ENCODE data around the gene OR10X1.

Gene OR10X1

GRCh38 chr1:158604968-158605367 lies 25.3 kb upstream of the OR10X1 start, which contains the start of gene OR10Z1:
Gene OR10Z1 (plus strand): TSS chr1:158605268. CDS start chr1:158606439, 1,171 bp downstream.
- no peak within 1 kb of the TSS for H2AFZ ChIP-seq (ENCODE audit: low read depth, low read length)
- H4K8ac ChIP-seq (ENCODE audit: low read length), result no peak within 1 kb of the TSS
- no peaks in the 10 kb centered on the region for H3K27me3 ChIP-seq (ENCODE audit: control insufficient read depth in 1 of 2, insufficient read depth in 1 of 2, low read length in 2 of 2)
- H4K91ac ChIP-seq (ENCODE audit: low read length), result no peak within 1 kb of the TSS
- no peak within 1 kb of the TSS for H3K27ac ChIP-seq (ENCODE audit: low read length, poor library complexity, severe bottlenecking)
- H3K4ac ChIP-seq (ENCODE audit: low read depth in 1 of 2, low read length in 2 of 2), result no peak within 1 kb of the TSS
- no peak within 1 kb of the TSS for H2BK15ac ChIP-seq (ENCODE audit: low read depth, poor library complexity, severe bottlenecking)
- no peak within 1 kb of the TSS for H3K4me2 ChIP-seq (ENCODE audit: low read length, poor library complexity, severe bottlenecking)
- 63% methylated on average over 1 of the region's 1 CpG for WGBS
- H3K9me3 ChIP-seq (ENCODE audit: control insufficient read depth, low read length), result no peaks in the 10 kb centered on the region
- no peaks in the 10 kb centered on the region for H3K4me1 ChIP-seq (ENCODE audit: control insufficient read depth, insufficient read depth, low read depth, low read length)
- H2BK120ac ChIP-seq (ENCODE audit: low read depth, low read length), result no peak within 1 kb of the TSS
- H3K79me1 ChIP-seq (replicated peaks; ENCODE audit: low read length, poor library complexity, severe bottlenecking), result no peaks in the 10 kb centered on the region
- H2BK5ac ChIP-seq (ENCODE audit: low read depth, low read length, poor library complexity, severe bottlenecking), result no peak within 1 kb of the TSS
- H3K36me3 ChIP-seq (ENCODE audit: control insufficient read depth in 1 of 2, insufficient read depth in 2 of 2, low read depth in 1 of 2, low read length in 2 of 2), result no peaks in the 10 kb centered on the region
- no peak within 1 kb of the TSS for H3K23ac ChIP-seq (ENCODE audit: low read length in 2 of 2)
- no peak within 1 kb of the TSS for H3K18ac ChIP-seq (ENCODE audit: low read depth in 1 of 2, low read length in 2 of 2)
- H3K4me3 ChIP-seq (ENCODE audit: insufficient read depth in 1 of 2, low read depth in 1 of 2, low read length in 2 of 2), result no peak within 1 kb of the TSS
- no peak for DNase-seq
- H2AK5ac ChIP-seq (ENCODE audit: low read length, severe bottlenecking), result no peak within 1 kb of the TSS
- H3K14ac ChIP-seq (ENCODE audit: low read length in 2 of 2), result no peak within 1 kb of the TSS
- no peak within 1 kb of the TSS for H3K9ac ChIP-seq (ENCODE audit: low read length)
- no peak within 1 kb of the TSS for H2BK12ac ChIP-seq (ENCODE audit: low read length in 2 of 2)

GRCh38 chr1:158600735-158601134 lies 21.0 kb upstream of the OR10X1 start:
- no peak overlapping the region for H2AK5ac ChIP-seq (ENCODE audit: low read length, severe bottlenecking)
- H2BK15ac ChIP-seq (ENCODE audit: low read depth, poor library complexity, severe bottlenecking), result no peak overlapping the region
- DNase-seq, result no peak
- H3K27me3 ChIP-seq (ENCODE audit: control insufficient read depth in 1 of 2, insufficient read depth in 1 of 2, low read length in 2 of 2), result no peaks in the 10 kb centered on the region
- H3K27ac ChIP-seq (ENCODE audit: low read length, poor library complexity, severe bottlenecking), result no peak overlapping the region
- no peak overlapping the region for H2BK12ac ChIP-seq (ENCODE audit: low read length in 2 of 2)
- no peak overlapping the region for H3K18ac ChIP-seq (ENCODE audit: low read depth in 1 of 2, low read length in 2 of 2)
- H3K4me2 ChIP-seq (ENCODE audit: low read length, poor library complexity, severe bottlenecking), result no peak overlapping the region
- H3K4me1 ChIP-seq (ENCODE audit: control insufficient read depth, insufficient read depth, low read depth, low read length), result no peaks in the 10 kb centered on the region
- no peaks in the 10 kb centered on the region for H3K79me1 ChIP-seq (replicated peaks; ENCODE audit: low read length, poor library complexity, severe bottlenecking)
- H3K4me3 ChIP-seq (ENCODE audit: insufficient read depth in 1 of 2, low read depth in 1 of 2, low read length in 2 of 2), result no peak overlapping the region
- no peaks in the 10 kb centered on the region for H3K36me3 ChIP-seq (ENCODE audit: control insufficient read depth in 1 of 2, insufficient read depth in 2 of 2, low read depth in 1 of 2, low read length in 2 of 2)
- H2AFZ ChIP-seq (ENCODE audit: low read depth, low read length), result no peak overlapping the region
- no peak overlapping the region for H3K9ac ChIP-seq (ENCODE audit: low read length)
- no peak overlapping the region for H2BK5ac ChIP-seq (ENCODE audit: low read depth, low read length, poor library complexity, severe bottlenecking)
- no peak overlapping the region for H3K4ac ChIP-seq (ENCODE audit: low read depth in 1 of 2, low read length in 2 of 2)
- H3K14ac ChIP-seq (ENCODE audit: low read length in 2 of 2), result no peak overlapping the region
- no peak overlapping the region for H2BK120ac ChIP-seq (ENCODE audit: low read depth, low read length)
- no peak overlapping the region for H3K23ac ChIP-seq (ENCODE audit: low read length in 2 of 2)
- WGBS, result no CpG with 5 or more reads among the region's 2 CpGs
- H4K8ac ChIP-seq (ENCODE audit: low read length), result no peak overlapping the region
- H4K91ac ChIP-seq (ENCODE audit: low read length), result no peak overlapping the region
- peaks cover 22% of the 10 kb centered on the region for H3K9me3 ChIP-seq (ENCODE audit: control insufficient read depth, low read length)

GRCh38 chr1:158586942-158587341 lies 7.2 kb upstream of the OR10X1 start:
- Histone ChIP-seq H2BK120ac (ENCODE audit: low read depth, low read length) (no peak overlapping the region), H3K4me3 (ENCODE audit: insufficient read depth in 1 of 2, low read depth in 1 of 2, low read length in 2 of 2) (no peak overlapping the region), H3K79me1 (replicated peaks; ENCODE audit: low read length, poor library complexity, severe bottlenecking) (no peaks in the 10 kb centered on the region), H4K8ac (ENCODE audit: low read length) (no peak overlapping the region), H3K18ac (ENCODE audit: low read depth in 1 of 2, low read length in 2 of 2) (no peak overlapping the region), H3K9ac (ENCODE audit: low read length) (no peak overlapping the region), H3K27ac (ENCODE audit: low read length, poor library complexity, severe bottlenecking) (no peak overlapping the region), H2BK12ac (ENCODE audit: low read length in 2 of 2) (no peak overlapping the region), H4K91ac (ENCODE audit: low read length) (no peak overlapping the region), H3K27me3 (ENCODE audit: control insufficient read depth in 1 of 2, insufficient read depth in 1 of 2, low read length in 2 of 2) (no peaks in the 10 kb centered on the region), H3K14ac (ENCODE audit: low read length in 2 of 2) (no peak overlapping the region), H2BK5ac (ENCODE audit: low read depth, low read length, poor library complexity, severe bottlenecking) (no peak overlapping the region), H3K4me1 (ENCODE audit: control insufficient read depth, insufficient read depth, low read depth, low read length) (no peaks in the 10 kb centered on the region), H3K4ac (ENCODE audit: low read depth in 1 of 2, low read length in 2 of 2) (no peak overlapping the region), H3K4me2 (ENCODE audit: low read length, poor library complexity, severe bottlenecking) (no peak overlapping the region), H2BK15ac (ENCODE audit: low read depth, poor library complexity, severe bottlenecking) (no peak overlapping the region), H2AK5ac (ENCODE audit: low read length, severe bottlenecking) (no peak overlapping the region), H2AFZ (ENCODE audit: low read depth, low read length) (no peak overlapping the region), H3K23ac (ENCODE audit: low read length in 2 of 2) (no peak overlapping the region), H3K36me3 (ENCODE audit: control insufficient read depth in 1 of 2, insufficient read depth in 2 of 2, low read depth in 1 of 2, low read length in 2 of 2) (no peaks in the 10 kb centered on the region), H3K9me3 (ENCODE audit: control insufficient read depth, low read length) (peaks cover 6% of the 10 kb centered on the region)
- DNase-seq, result no peak
- 81% methylated on average over 1 of the region's 1 CpG for WGBS

- WGBS, result 90% methylated on average over 1 of the region's 4 CpGs
- no peak overlapping the region for H2BK12ac ChIP-seq (ENCODE audit: low read length in 2 of 2)
These were observed 4.3 kb upstream of the OR10X1 start for GRCh38 chr1:158583962-158584361.

More at GRCh38 chr1:158583962-158584361, 4.3 kb upstream of the OR10X1 start:
- Histone ChIP-seq H3K36me3 (ENCODE audit: control insufficient read depth in 1 of 2, insufficient read depth in 2 of 2, low read depth in 1 of 2, low read length in 2 of 2) (no peaks in the 10 kb centered on the region), H4K91ac (ENCODE audit: low read length) (no peak overlapping the region), H4K8ac (ENCODE audit: low read length) (no peak overlapping the region), H3K27ac (ENCODE audit: low read length, poor library complexity, severe bottlenecking) (no peak overlapping the region), H3K9ac (ENCODE audit: low read length) (no peak overlapping the region), H2AK5ac (ENCODE audit: low read length, severe bottlenecking) (no peak overlapping the region), H3K18ac (ENCODE audit: low read depth in 1 of 2, low read length in 2 of 2) (no peak overlapping the region), H3K4me2 (ENCODE audit: low read length, poor library complexity, severe bottlenecking) (no peak overlapping the region), H2BK120ac (ENCODE audit: low read depth, low read length) (no peak overlapping the region), H3K9me3 (ENCODE audit: control insufficient read depth, low read length) (peaks cover 6% of the 10 kb centered on the region), H2BK5ac (ENCODE audit: low read depth, low read length, poor library complexity, severe bottlenecking) (no peak overlapping the region), H3K23ac (ENCODE audit: low read length in 2 of 2) (no peak overlapping the region), H2BK15ac (ENCODE audit: low read depth, poor library complexity, severe bottlenecking) (no peak overlapping the region), H3K4ac (ENCODE audit: low read depth in 1 of 2, low read length in 2 of 2) (no peak overlapping the region), H3K14ac (ENCODE audit: low read length in 2 of 2) (no peak overlapping the region), H3K79me1 (replicated peaks; ENCODE audit: low read length, poor library complexity, severe bottlenecking) (no peaks in the 10 kb centered on the region), H3K4me1 (ENCODE audit: control insufficient read depth, insufficient read depth, low read depth, low read length) (no peaks in the 10 kb centered on the region), H3K4me3 (ENCODE audit: insufficient read depth in 1 of 2, low read depth in 1 of 2, low read length in 2 of 2) (no peak overlapping the region), H2AFZ (ENCODE audit: low read depth, low read length) (no peak overlapping the region), H3K27me3 (ENCODE audit: control insufficient read depth in 1 of 2, insufficient read depth in 1 of 2, low read length in 2 of 2) (no peaks in the 10 kb centered on the region)
- DNase-seq, result no peak
